Measurements from ENCODE around the gene USP11.

USP11 gene

DNA sequence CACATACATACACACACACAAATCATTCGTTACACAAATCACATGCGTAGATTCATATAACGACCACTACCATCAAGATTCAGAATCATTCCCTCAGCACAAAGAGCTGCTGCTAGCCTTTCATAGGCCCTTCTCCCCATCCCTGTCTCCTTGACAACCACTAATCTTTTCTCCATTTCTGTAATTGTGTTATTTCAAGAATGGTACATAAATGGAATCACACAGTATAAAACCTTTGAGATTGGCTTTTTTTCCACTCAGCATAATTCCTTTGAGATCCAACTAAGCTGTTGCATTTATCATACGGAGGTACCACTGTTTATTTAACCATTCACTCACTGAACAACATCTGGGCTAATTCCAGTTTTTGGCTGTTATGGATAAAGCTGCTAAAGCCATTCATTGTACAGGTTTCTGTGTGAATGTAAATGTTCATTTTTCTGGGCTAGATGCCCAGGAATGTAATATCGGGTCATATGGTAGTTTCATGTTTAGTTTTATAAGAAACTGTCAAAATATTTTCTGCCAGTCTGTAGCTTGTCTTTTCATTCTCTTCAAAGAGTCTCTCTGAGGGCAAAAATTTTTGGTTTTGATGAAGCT lies 64.1 kb downstream of the USP11 start:
- ChIA-PET POLR2A (ENCODE audit: low non-redundant PET) (no interaction called here), CTCF (interaction anchor here (0.7 to 0.8 kb wide), 2 partner anchors 49 to 153 kb away, joined by 3 read pairs; no protein-coding TSS in a partner anchor)
- no peak for DNase-seq (ENCODE audit: low spot score)
- no peak for TF ChIP-seq CTCF (conservative IDR thresholded peaks at IDR 0.05; ENCODE audit: low read depth)
- H3K27ac ChIP-seq: no peak overlapping the region

GRCh38 chrX:47297874-47298273 lies 65.1 kb downstream of the USP11 start:
- ChIA-PET CTCF (interaction anchor here (0.7 to 0.8 kb wide), 2 partner anchors 152 to 277 kb away, joined by 3 read pairs; no protein-coding TSS in a partner anchor), POLR2A (ENCODE audit: low non-redundant PET) (no interaction called here)
- no peak for TF ChIP-seq CTCF (conservative IDR thresholded peaks at IDR 0.05; ENCODE audit: low read depth)
- DNase-seq (ENCODE audit: low spot score): peak; percentile 12
- H3K27ac ChIP-seq: no peak overlapping the region
